ENCODE results near the gene ANKRD22. TPM values are rescaled to one million over a fixed set of nuclear protein-coding genes. Genes with fewer than 3 reads are reported as not detected.

Gene ANKRD22
- polyA plus RNA-seq, 2 of the 4 experiments (the other 2 are of a cell fraction): 0.53 to 0.59 TPM

- H3K4me3 ChIP-seq: peak within 1 kb of the TSS; percentile 49
- POLR2A ChIA-PET: interaction anchor here (0.7 to 1.8 kb wide), 13 partner anchors 9 to 297 kb away, joined by 3 to 10 read pairs (median 5); partner anchors contain the start of gene RNLS
- DNase-seq (ENCODE audit: low read depth in 1 of 2, low spot score in 1 of 2): peak in 1 of 2 experiments; percentile 56
- CTCF ChIA-PET: interaction anchor here (0.7 to 7.6 kb wide), 9 partner anchors 10 to 315 kb away, joined by 3 to 58 read pairs (median 4); no protein-coding TSS in a partner anchor
- H3K4me1 ChIP-seq: peaks cover 25% of the 10 kb centered on the region
- FAIRE-seq: no peak
- peak within 1 kb of the TSS; percentile 97 to 98 for H3K27ac ChIP-seq
- peak within 1 kb of the TSS; percentile 81 for H3K4me2 ChIP-seq
- TF ChIP-seq GATA3 (IDR thresholded peaks at IDR 0.05; ENCODE audit: borderline replicate concordance) (no peak), PBX3 (IDR thresholded peaks at IDR 0.05) (0 out of 2 replicates have a peak, but pooled peaks have one; percentile 12), POLR2A (IDR thresholded peaks at IDR 0.05; ENCODE audit: low read length) (peak; percentile 27; the same call in 1 of the 2 replicates), HDAC2 (IDR thresholded peaks at IDR 0.05) (no peak), RAD21 (conservative IDR thresholded peaks at IDR 0.05 in 1 of 2, IDR thresholded peaks at IDR 0.05 in 1 of 2) (0 out of 5 replicates have a peak, but pooled peaks of 1 of the 2 experiments have one; percentile 3), EHMT2 (IDR thresholded peaks at IDR 0.05; ENCODE audit: low read depth) (no peak), ZFP36 (IDR thresholded peaks at IDR 0.05; ENCODE audit: borderline replicate concordance, partially characterized antibody) (no peak), PHF8 (IDR thresholded peaks at IDR 0.05; ENCODE audit: borderline replicate concordance, low read depth) (peak; percentile 6; the same call in 1 of the 2 replicates), MAZ (IDR thresholded peaks at IDR 0.05; ENCODE audit: borderline replicate concordance, low read depth, low read length) (no peak), FOSB (CRISPR knock-in tag; IDR thresholded peaks at IDR 0.05) (no peak)
- H3K9me3 ChIP-seq: no peaks in the 10 kb centered on the region
- peak; percentile 73 to 80 for ATAC-seq
- 3% methylated on average over 18 of the region's 26 CpGs for WGBS (ENCODE audit: missing lambda C conversion rate)
Observed at GRCh38 chr10:88879534-88880281, 28.1 kb upstream of the ANKRD22 start, which contains the start of gene STAMBPL1. STAMBPL1 (plus strand) TSS chr10:88880245; CDS start chr10:88901709, 21,464 bp downstream.

GRCh38 chr10:88877298-88877697 lies 25.7 kb upstream of the ANKRD22 start:
- ATAC-seq: no peak
- CTCF ChIA-PET: interaction anchor here (1.2 to 7.6 kb wide), 3 partner anchors 41 to 58 kb away, joined by 4 to 58 read pairs (median 10); no protein-coding TSS in a partner anchor
- Histone ChIP-seq H3K4me2 (no peak overlapping the region), H3K4me1 (peaks cover 8% of the 10 kb centered on the region), H3K9me3 (no peaks in the 10 kb centered on the region), H3K27ac (no peak overlapping the region), H3K4me3 (no peak overlapping the region)
- TF ChIP-seq HMGXB4 (CRISPR knock-in tag; IDR thresholded peaks at IDR 0.05; ENCODE audit: borderline replicate concordance): no peak
- TF ChIP-seq EHMT2 (IDR thresholded peaks at IDR 0.05; ENCODE audit: low read depth): no peak
- no peak for TF ChIP-seq TFCP2L1 (CRISPR knock-in tag; IDR thresholded peaks at IDR 0.05)
- no peak for DNase-seq (ENCODE audit: low read depth in 1 of 2, low spot score in 1 of 2)
- no peak for FAIRE-seq
- WGBS (ENCODE audit: missing lambda C conversion rate): 89% methylated on average over 6 of the region's 6 CpGs
- POLR2A ChIA-PET: no interaction called here

GRCh38 chr10:88875081-88875480 lies 23.4 kb upstream of the ANKRD22 start:
- TF ChIP-seq FOXS1 (CRISPR knock-in tag; IDR thresholded peaks at IDR 0.05) (no peak), HES2 (IDR thresholded peaks at IDR 0.05) (no peak), HOXB13 (CRISPR knock-in tag; IDR thresholded peaks at IDR 0.05; ENCODE audit: low read depth) (no peak), EHF (CRISPR knock-in tag; IDR thresholded peaks at IDR 0.05) (no peak), ELK1 (IDR thresholded peaks at IDR 0.05; ENCODE audit: low read depth, low read length) (no peak), MAFK (IDR thresholded peaks at IDR 0.05; ENCODE audit: partially characterized antibody) (no peak), BHLHE40 (IDR thresholded peaks at IDR 0.05; ENCODE audit: low read depth, low read length) (no peak), RFX5 (IDR thresholded peaks at IDR 0.05) (no peak), ZSCAN20 (CRISPR knock-in tag; IDR thresholded peaks at IDR 0.05) (no peak), GATA3 (IDR thresholded peaks at IDR 0.05; ENCODE audit: borderline replicate concordance) (no peak), RCOR1 (IDR thresholded peaks at IDR 0.05; ENCODE audit: low read depth, low read length) (no peak), ZNF302 (CRISPR knock-in tag; IDR thresholded peaks at IDR 0.05) (no peak)
- Histone ChIP-seq H3K9me3 (no peaks in the 10 kb centered on the region), H3K4me2 (no peak overlapping the region), H3K4me3 (no peak overlapping the region), H3K4me1 (peaks cover 8% of the 10 kb centered on the region), H3K27ac (no peak overlapping the region)
- ChIA-PET CTCF (interaction anchor here (7.6 kb wide), 1 partner anchor 39 kb away, joined by 58 read pairs; no protein-coding TSS in a partner anchor), POLR2A (no interaction called here)
- no peak for DNase-seq (ENCODE audit: low read depth in 1 of 2, low spot score in 1 of 2)
- FAIRE-seq: no peak
- ATAC-seq: no peak

Measured in A549 (cell line).